22Rv1 (cell line): ENCODE results near the gene HOXA3.

ENCODE experiments used
- CTCF ChIP-seq: fragments of 450-650 bp; IDR thresholded peaks from 2 replicates; pipeline ENCODE4 v1.5.1; 2017; ENCODE audit warnings: mild to moderate bottlenecking
- ZFX ChIP-seq: fragments of 450-650 bp; IDR thresholded peaks from 2 replicates; pipeline ENCODE4 v1.6.1; 2017; ENCODE audit warnings: antibody characterized with exemption, borderline replicate concordance

DNA sequence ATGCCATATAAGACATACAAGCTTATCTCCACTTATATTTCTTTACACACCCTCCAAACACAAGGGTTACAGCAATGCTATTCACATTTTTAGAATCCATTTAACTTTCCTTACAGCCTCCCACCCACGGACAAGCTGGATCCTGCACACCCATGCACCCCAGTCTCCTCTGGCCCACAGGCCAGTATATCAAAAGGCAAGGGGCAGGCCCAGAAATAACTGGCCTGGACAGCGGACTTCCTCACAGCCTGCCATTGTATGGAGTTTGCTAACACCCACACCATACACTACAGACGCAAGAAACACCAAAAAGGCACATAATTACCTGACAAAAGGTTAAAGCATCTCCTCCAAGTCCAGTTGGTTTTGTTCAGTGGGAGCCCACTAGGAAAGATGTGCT lies 33.8 kb downstream of the HOXA3 start:
- TF ChIP-seq CTCF (no peak), ZFX (no peak)
